H9 (cell line): ENCODE data around the gene CASQ2. TPM values are rescaled to one million over a fixed set of nuclear protein-coding genes. Genes with fewer than 3 reads are reported as not detected.

Experiments
- DNase-seq: peaks from one replicate; pipeline ENCODE4 v3.0.0-alpha.2; 2017
- H2AFZ ChIP-seq: one replicate; pipeline ENCODE4 v1.6.1; 2013; ENCODE audit warnings: mild to moderate bottlenecking, low read length, control low read depth, moderate library complexity
- H2AK5ac ChIP-seq: 2 replicates; pipeline ENCODE4 v1.6.1; 2013; ENCODE audit warnings: low read length, control low read depth, mixed read lengths; ENCODE audit not compliant: insufficient read length
- H2BK120ac ChIP-seq: one replicate; pipeline ENCODE4 v1.6.1; 2013; ENCODE audit warnings: low read depth, mild to moderate bottlenecking, low read length, control low read depth, inconsistent platforms; ENCODE audit not compliant: poor library complexity, severe bottlenecking
- H2BK12ac ChIP-seq: 2 replicates; pipeline ENCODE4 v1.6.1; 2013; ENCODE audit warnings: low read length, control low read depth, mixed read lengths, low read depth; ENCODE audit not compliant: insufficient read length
- H2BK15ac ChIP-seq: 2 replicates; pipeline ENCODE4 v1.6.1; 2013; ENCODE audit warnings: low read depth, low read length, control low read depth
- H2BK20ac ChIP-seq: one replicate; pipeline ENCODE4 v1.6.1; 2013; ENCODE audit warnings: low read depth, mild to moderate bottlenecking, low read length, control low read depth, inconsistent platforms; ENCODE audit not compliant: poor library complexity, severe bottlenecking
- H2BK5ac ChIP-seq: 2 replicates; pipeline ENCODE4 v1.6.1; 2013; ENCODE audit warnings: low read length, control low read depth, mixed read lengths; ENCODE audit not compliant: insufficient read length
- H3K14ac ChIP-seq: 2 replicates; pipeline ENCODE4 v1.6.1; 2013; ENCODE audit warnings: low read length, control low read depth; ENCODE audit not compliant: insufficient read depth
- H3K18ac ChIP-seq: 2 replicates; pipeline ENCODE4 v1.6.1; 2013; ENCODE audit warnings: low read depth, mild to moderate bottlenecking, mixed read lengths, low read length, control low read depth; ENCODE audit not compliant: insufficient read length
- H3K23ac ChIP-seq: 2 replicates; pipeline ENCODE4 v1.6.1; 2013; ENCODE audit warnings: low read length, control low read depth, mixed read lengths, low read depth; ENCODE audit not compliant: insufficient read length
- H3K23me2 ChIP-seq: 2 replicates; pipeline ENCODE4 v1.6.1; 2013; ENCODE audit warnings: low read depth, mild to moderate bottlenecking, mixed read lengths, low read length, control low read depth; ENCODE audit not compliant: insufficient read length, poor library complexity, severe bottlenecking
- H3K27ac ChIP-seq: 2 replicates; pipeline ENCODE4 v1.5.1; 2013; ENCODE audit warnings: low read length, control low read depth, mixed read lengths, low read depth; ENCODE audit not compliant: insufficient read length
- H3K27me3 ChIP-seq: 2 replicates; pipeline ENCODE4 v1.6.1; 2013; ENCODE audit warnings: low read length, control low read depth, inconsistent platforms; ENCODE audit not compliant: insufficient read depth
- H3K4ac ChIP-seq: 2 replicates; pipeline ENCODE4 v1.6.1; 2013; ENCODE audit warnings: low read depth, mild to moderate bottlenecking, control low read depth, inconsistent platforms, low read length, moderate library complexity
- H3K4me1 ChIP-seq: 2 replicates; pipeline ENCODE4 v1.6.1; 2013; ENCODE audit warnings: low read length, control low read depth, inconsistent platforms; ENCODE audit not compliant: insufficient read depth
- H3K4me2 ChIP-seq: 2 replicates; pipeline ENCODE4 v1.6.1; 2013; ENCODE audit warnings: low read length, control low read depth, mixed read lengths; ENCODE audit not compliant: insufficient read length, insufficient read depth
- H3K56ac ChIP-seq: 2 replicates; pipeline ENCODE4 v1.6.1; 2013; ENCODE audit warnings: low read depth, mild to moderate bottlenecking, mixed read lengths, low read length, control low read depth; ENCODE audit not compliant: insufficient read length
- H3K79me1 ChIP-seq: 2 replicates; pipeline ENCODE4 v1.6.1; 2013; ENCODE audit warnings: low read depth, mild to moderate bottlenecking, moderate library complexity, low read length, control low read depth, inconsistent platforms; ENCODE audit not compliant: insufficient read depth, poor library complexity, severe bottlenecking
- H3K79me2 ChIP-seq: 2 replicates; pipeline ENCODE4 v1.6.1; 2013; ENCODE audit warnings: low read length, control low read depth, inconsistent platforms; ENCODE audit not compliant: insufficient read depth
- H3K9ac ChIP-seq: 2 replicates; pipeline ENCODE4 v1.6.1; 2013; ENCODE audit warnings: low read length, control low read depth, mixed read lengths; ENCODE audit not compliant: insufficient read length; ENCODE audit errors: extremely low read depth
- H3K9me3 ChIP-seq: one replicate; pipeline ENCODE4 v1.6.1; 2013; ENCODE audit warnings: low read depth, low read length, inconsistent platforms; ENCODE audit not compliant: control insufficient read depth
- H3T11ph ChIP-seq: one replicate; pipeline ENCODE4 v1.6.1; 2013; ENCODE audit warnings: mild to moderate bottlenecking, low read length, control low read depth, inconsistent platforms
- H4K20me1 ChIP-seq: one replicate; pipeline ENCODE4 v1.6.1; 2013; ENCODE audit not compliant: control insufficient read depth, insufficient read length, insufficient read depth
- H4K5ac ChIP-seq: 2 replicates; pipeline ENCODE4 v1.6.1; 2013; ENCODE audit warnings: low read depth, mild to moderate bottlenecking, mixed read lengths, low read length, control low read depth; ENCODE audit not compliant: insufficient read length
- H4K8ac ChIP-seq: replicated peaks from 2 replicates; pipeline ENCODE4 v1.6.1; 2013; ENCODE audit warnings: low read length, control low read depth, mixed read lengths, low read depth; ENCODE audit not compliant: insufficient read length
- H4K91ac ChIP-seq: 2 replicates; pipeline ENCODE4 v1.6.1; 2013; ENCODE audit warnings: low read depth, mild to moderate bottlenecking, moderate library complexity, mixed read lengths, low read length, control low read depth; ENCODE audit not compliant: insufficient read length
- H3K27ac Mint-ChIP-seq, 3 experiments: 2 replicates in 2 of 3; 3 replicates in 1 of 3; pipeline ENCODE4 v1.8.0; 2020 to 2021; ENCODE audit warnings: mixed read lengths in 3 of 3, mild to moderate bottlenecking in 1 of 3, moderate library complexity in 1 of 3
- H3K27me3 Mint-ChIP-seq: 2 replicates; pipeline ENCODE4 v1.8.0; 2021; ENCODE audit warnings: low read depth, mild to moderate bottlenecking, moderate library complexity, mixed read lengths
- H3K36me3 Mint-ChIP-seq, 3 experiments: 2 replicates in 2 of 3; 3 replicates in 1 of 3; pipeline ENCODE4 v1.8.0; 2020 to 2021; ENCODE audit warnings: low read depth in 3 of 3, mixed read lengths in 3 of 3; ENCODE audit not compliant: insufficient read depth in 1 of 3
- H3K4me1 Mint-ChIP-seq, 2 experiments: 2 replicates each; pipeline ENCODE4 v1.8.0; 2020; ENCODE audit warnings: mixed read lengths in 2 of 2
- H3K4me3 Mint-ChIP-seq, 2 experiments: 2 replicates in 1 of 2; 3 replicates in 1 of 2; pipeline ENCODE4 v1.8.0; 2020 to 2021; ENCODE audit warnings: mild to moderate bottlenecking in 2 of 2, mixed read lengths in 2 of 2, moderate library complexity in 1 of 2
- H3K9me3 Mint-ChIP-seq, 2 experiments: 2 replicates in 1 of 2; 3 replicates in 1 of 2; pipeline ENCODE4 v1.8.0; 2020; ENCODE audit warnings: mild to moderate bottlenecking in 2 of 2, mixed read lengths in 2 of 2, moderate library complexity in 1 of 2
- CTCF ChIP-seq: fragments of 200-600 bp; sonication (generic); conservative IDR thresholded peaks from 3 replicates; pipeline ENCODE4 v1.8.0; 2021; ENCODE audit warnings: antibody characterized with exemption, mild to moderate bottlenecking
- WGBS: extraction: QIAGEN DNeasy Blood & Tissue Kit; methylation state at CpG from one replicate; pipeline ENCODE4 v1.1.7; 2013; ENCODE audit warnings: missing lambda C conversion rate, low lambda C conversion rate, mixed read lengths; ENCODE audit not compliant: insufficient read length; ENCODE audit errors: extremely low coverage; 5-methylcytosine and 5-hydroxymethylcytosine counted together
- total RNA-seq: library from RNA; stranded (reverse); gene quantifications from 2 replicates; pipeline ENCODE4 v1.2.1, GENCODE V29; 2021

The CASQ2 gene
- total RNA-seq, 1 experiment from 2014 or later, result not detected

GRCh38 chr1:115810609-115811008, 42.1 kb upstream of the CASQ2 start:
- Histone ChIP-seq H2BK5ac (no peak overlapping the region), H3K23ac (no peak overlapping the region), H3K4ac (no peak overlapping the region), H3K18ac (no peak overlapping the region), H3K79me2 (no peaks in the 10 kb centered on the region), H4K91ac (no peak overlapping the region), H3K56ac (no peak overlapping the region), H2BK120ac (no peak overlapping the region), H3K79me1 (no peaks in the 10 kb centered on the region), H3K14ac (no peak overlapping the region), H3K23me2 (no peaks in the 10 kb centered on the region), H4K5ac (no peak overlapping the region), H3K9me3 (no peaks in the 10 kb centered on the region), H2AK5ac (no peak overlapping the region), H2BK12ac (no peak overlapping the region), H3K4me1 (peaks cover 3% of the 10 kb centered on the region; the same call in 1 of the 2 replicates), H3T11ph (no peak overlapping the region), H4K8ac (no peak overlapping the region), H3K27me3 (no peaks in the 10 kb centered on the region), H4K20me1 (no peaks in the 10 kb centered on the region), H3K9ac (no peak overlapping the region), H2AFZ (no peak overlapping the region), H2BK20ac (no peak overlapping the region), H3K4me2 (no peak overlapping the region), H2BK15ac (no peak overlapping the region; the same call in 1 of the 2 replicates), H3K27ac (no peak overlapping the region)
- H3K9me3 Mint-ChIP-seq, result peaks cover 2 to 5% of the 10 kb centered on the region in 2 experiments; a peak in 3 of 5 replicates
- peaks cover 10% of the 10 kb centered on the region in 2 experiments for H3K4me1 Mint-ChIP-seq
- H3K36me3 Mint-ChIP-seq, result no peaks in the 10 kb centered on the region
- no peak overlapping the region for H3K27ac Mint-ChIP-seq
- WGBS, result no CpG with 5 or more reads among the region's 2 CpGs
- no peak overlapping the region for H3K4me3 Mint-ChIP-seq
- TF ChIP-seq CTCF, result no peak
- no peaks in the 10 kb centered on the region; the same call in 1 of the 2 replicates for H3K27me3 Mint-ChIP-seq
- no peak for DNase-seq
